Measurements from ENCODE around the gene ATG7.

DNA sequence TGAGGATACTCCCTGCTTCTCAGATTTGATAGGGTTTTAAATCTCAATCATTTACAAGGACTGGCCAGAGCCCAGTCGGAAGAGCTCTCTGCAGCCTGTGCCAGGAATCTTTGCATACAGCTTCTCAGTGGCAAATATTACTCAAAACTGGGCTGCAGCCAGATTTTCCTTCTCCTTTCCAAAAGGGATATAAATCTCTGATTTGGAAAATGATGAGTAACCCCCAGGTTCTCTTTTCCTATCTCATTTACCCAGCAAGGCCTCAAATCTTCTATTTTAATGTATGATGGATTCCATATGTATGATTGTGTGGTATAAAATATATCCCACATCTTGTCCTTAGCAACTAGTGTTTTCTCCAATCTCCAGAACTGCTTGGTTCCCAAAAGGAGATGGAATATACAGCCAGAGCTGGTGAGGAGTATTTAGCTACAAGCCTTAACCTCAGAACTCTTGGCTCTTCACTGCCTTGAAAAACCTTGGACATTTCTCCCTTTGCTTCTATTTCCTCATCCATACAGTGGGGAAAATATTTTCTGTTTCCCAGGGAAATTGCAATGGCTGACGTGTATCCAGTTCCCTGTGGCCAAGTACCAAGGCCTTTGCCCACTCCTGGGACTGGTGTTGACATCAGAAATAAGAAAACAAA lies 114.4 kb downstream of the ATG7 start:
- TF ChIP-seq, protein P1, sequence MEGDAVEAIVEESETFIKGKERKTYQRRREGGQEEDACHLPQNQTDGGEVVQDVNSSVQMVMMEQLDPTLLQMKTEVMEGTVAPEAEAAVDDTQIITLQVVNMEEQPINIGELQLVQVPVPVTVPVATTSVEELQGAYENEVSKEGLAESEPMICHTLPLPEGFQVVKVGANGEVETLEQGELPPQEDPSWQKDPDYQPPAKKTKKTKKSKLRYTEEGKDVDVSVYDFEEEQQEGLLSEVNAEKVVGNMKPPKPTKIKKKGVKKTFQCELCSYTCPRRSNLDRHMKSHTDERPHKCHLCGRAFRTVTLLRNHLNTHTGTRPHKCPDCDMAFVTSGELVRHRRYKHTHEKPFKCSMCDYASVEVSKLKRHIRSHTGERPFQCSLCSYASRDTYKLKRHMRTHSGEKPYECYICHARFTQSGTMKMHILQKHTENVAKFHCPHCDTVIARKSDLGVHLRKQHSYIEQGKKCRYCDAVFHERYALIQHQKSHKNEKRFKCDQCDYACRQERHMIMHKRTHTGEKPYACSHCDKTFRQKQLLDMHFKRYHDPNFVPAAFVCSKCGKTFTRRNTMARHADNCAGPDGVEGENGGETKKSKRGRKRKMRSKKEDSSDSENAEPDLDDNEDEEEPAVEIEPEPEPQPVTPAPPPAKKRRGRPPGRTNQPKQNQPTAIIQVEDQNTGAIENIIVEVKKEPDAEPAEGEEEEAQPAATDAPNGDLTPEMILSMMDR (IDR thresholded peaks at IDR 0.05; ENCODE audit: insufficient read depth, low read length, poor library complexity, severe bottlenecking), result no peak
- no peak for TF ChIP-seq EZH2phosphoT487 (conservative IDR thresholded peaks at IDR 0.05; ENCODE audit: low read length)

Data from SU-DHL-6 (cell line).